HG03095 (cell line): Measurements from ENCODE around the gene MT2A.

Experiments used
- ATAC-seq: cut with Tn5 transposase; IDR thresholded peaks from one replicate; pipeline ENCODE4 v1.9.1; 2021; ENCODE audit warnings: moderate library complexity; ENCODE audit not compliant: unreplicated experiment

MT2A gene

GRCh38 chr16:56594292-56594619 is 14.1 kb upstream of the MT2A start:
- ATAC-seq = no peak

GRCh38 chr16:56600398-56600999 is 7.9 kb upstream of the MT2A start:
- no peak for ATAC-seq

- no peak for ATAC-seq
Measured at GRCh38 chr16:56601325-56601724, 7.1 kb upstream of the MT2A start.

GRCh38 chr16:56603589-56603988 is 4.8 kb upstream of the MT2A start:
- ATAC-seq = no peak

- ATAC-seq = no peak
Measured at GRCh38 chr16:56604966-56605365, 3.4 kb upstream of the MT2A start.

- ATAC-seq = no peak
Measured at GRCh38 chr16:56605475-56605874, 2.9 kb upstream of the MT2A start.

GRCh38 chr16:56606071-56606475 is 2.3 kb upstream of the MT2A start:
- no peak for ATAC-seq

- ATAC-seq = no peak
Measured at GRCh38 chr16:56606476-56607108, 1.8 kb upstream of the MT2A start.

- ATAC-seq = no peak
Measured at GRCh38 chr16:56607109-56607618, 1.2 kb upstream of the MT2A start.

- ATAC-seq = no peak
Measured at GRCh38 chr16:56607675-56608042, 725 bp upstream of the MT2A start.

GRCh38 chr16:56608876-56609462 is 585 bp downstream of the MT2A start:
- no peak for ATAC-seq

GRCh38 chr16:56609463-56609921 is 1.1 kb downstream of the MT2A start:
- ATAC-seq = peak; percentile 33

- ATAC-seq = no peak
Measured at GRCh38 chr16:56610017-56610608, 1.7 kb downstream of the MT2A start.

GRCh38 chr16:56610609-56611111 is 2.3 kb downstream of the MT2A start:
- ATAC-seq = no peak

GRCh38 chr16:56611281-56611833 is 3.0 kb downstream of the MT2A start:
- ATAC-seq = no peak

- ATAC-seq = no peak
Measured at GRCh38 chr16:56613706-56614105, 5.3 kb downstream of the MT2A start.

- no peak for ATAC-seq
Measured at GRCh38 chr16:56614549-56614991, 6.2 kb downstream of the MT2A start.

- no peak for ATAC-seq
Measured at GRCh38 chr16:56615353-56615752, 7.0 kb downstream of the MT2A start.

- no peak for ATAC-seq
Measured at GRCh38 chr16:56616608-56617211, 8.3 kb downstream of the MT2A start.

- ATAC-seq = no peak
Measured at GRCh38 chr16:56617212-56618085, 9.1 kb downstream of the MT2A start.
